AG09309 (cell line): ENCODE measurements around the gene LRP3.

Experiments
- DNase-seq: peaks from one replicate; pipeline ENCODE4 v3.0.0-alpha.2; 2010; ENCODE audit warnings: low read depth
- H3K4me3 ChIP-seq: 2 replicates; pipeline ENCODE4 v1.5.1; 2011; ENCODE audit warnings: mild to moderate bottlenecking, low read depth, low read length, moderate library complexity; ENCODE audit not compliant: control insufficient read depth
- CTCF ChIP-seq: IDR thresholded peaks from 2 replicates; pipeline ENCODE4 v1.5.1; 2011; ENCODE audit warnings: mild to moderate bottlenecking, low read depth, low read length, inconsistent platforms; ENCODE audit not compliant: insufficient read depth, control insufficient read depth; ENCODE audit errors: missing control alignments

The LRP3 gene

GRCh38 chr19:33210266-33210940 lies 16.3 kb downstream of the LRP3 start:
- TF ChIP-seq CTCF: no peak
- DNase-seq: no peak
- H3K4me3 ChIP-seq: no peak overlapping the region

- DNase-seq: no peak
- TF ChIP-seq CTCF: no peak
- H3K4me3 ChIP-seq: no peak overlapping the region
Observed at GRCh38 chr19:33211794-33212435, 17.8 kb downstream of the LRP3 start.

DNA sequence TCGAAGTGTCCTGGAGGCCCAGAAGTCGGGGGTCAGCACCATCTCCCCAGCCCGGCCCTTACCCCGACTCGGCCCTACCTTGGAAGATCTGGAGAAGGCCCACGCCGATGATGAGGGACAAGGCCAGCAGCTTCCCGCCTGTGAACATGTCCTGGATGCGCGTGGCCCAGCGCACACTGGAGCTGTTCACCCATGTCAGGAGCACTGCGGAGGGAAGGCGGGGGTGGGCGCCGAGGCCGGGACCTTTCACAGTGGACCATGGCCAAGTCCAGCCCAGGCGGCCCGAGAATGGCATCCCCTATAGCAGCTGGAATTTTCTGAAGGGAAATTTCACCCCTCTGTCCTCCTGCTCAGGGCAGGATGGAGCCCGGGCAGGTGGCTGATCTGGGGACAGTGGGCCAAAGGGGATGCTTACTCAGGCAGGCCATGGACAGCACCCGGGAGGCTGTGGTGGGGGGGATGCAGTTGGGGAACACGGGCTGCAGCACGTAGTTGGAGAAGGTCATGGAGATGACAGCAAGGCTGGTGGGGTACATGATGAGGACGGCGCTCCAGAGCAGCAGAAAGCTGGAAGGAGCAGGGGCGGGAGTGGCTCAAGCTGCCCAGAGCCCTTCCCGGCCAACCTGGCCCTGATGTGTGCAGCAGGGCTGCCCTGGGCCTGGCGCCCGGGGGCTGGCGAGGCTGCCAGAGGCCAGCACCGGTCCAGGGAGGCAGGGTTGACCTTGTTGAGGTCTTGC lies 18.5 kb downstream of the LRP3 start:
- TF ChIP-seq CTCF: no peak
- no peak overlapping the region for H3K4me3 ChIP-seq
- DNase-seq: no peak

GRCh38 chr19:33214596-33214995 lies 20.5 kb downstream of the LRP3 start:
- H3K4me3 ChIP-seq: no peak overlapping the region
- TF ChIP-seq CTCF: peak; percentile 39
- no peak for DNase-seq

DNA sequence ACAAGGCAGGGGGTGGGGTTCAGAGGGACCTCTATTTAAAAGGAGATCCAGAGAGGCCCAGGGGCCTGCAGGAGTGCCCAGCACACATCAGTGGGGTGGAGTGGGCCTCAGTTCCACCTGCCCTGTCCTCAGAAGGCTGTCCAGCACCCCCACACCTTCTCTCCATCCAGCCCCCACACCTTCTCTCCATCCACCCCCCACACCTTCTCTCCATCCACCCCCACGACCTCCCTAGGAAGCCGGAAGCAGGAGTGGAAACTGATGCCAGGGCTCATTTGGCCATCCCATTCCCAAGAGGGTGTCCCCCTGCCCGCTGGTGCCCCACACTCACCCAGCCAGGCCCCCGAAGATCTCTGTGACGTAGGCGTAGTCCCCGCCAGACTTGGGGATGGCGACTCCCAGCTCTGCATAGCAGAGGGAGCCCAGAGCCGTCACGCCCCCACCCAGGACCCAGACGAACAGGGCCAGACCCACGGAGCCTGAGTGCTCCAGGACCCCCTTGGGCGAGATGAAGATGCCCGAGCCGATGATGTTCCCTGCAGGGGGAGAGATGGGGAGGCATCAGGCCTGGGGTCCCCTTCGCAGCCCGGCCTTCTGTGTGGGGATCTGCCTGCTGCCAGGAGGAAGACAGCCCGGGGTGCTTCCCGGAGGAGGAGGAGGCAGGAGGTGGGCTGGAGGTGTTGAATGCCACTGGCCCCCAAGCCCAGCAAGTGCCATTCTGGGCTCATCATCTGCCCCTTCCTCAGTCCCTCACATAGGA lies 21.5 kb downstream of the LRP3 start:
- TF ChIP-seq CTCF: no peak
- DNase-seq: no peak
- no peak overlapping the region for H3K4me3 ChIP-seq

DNA sequence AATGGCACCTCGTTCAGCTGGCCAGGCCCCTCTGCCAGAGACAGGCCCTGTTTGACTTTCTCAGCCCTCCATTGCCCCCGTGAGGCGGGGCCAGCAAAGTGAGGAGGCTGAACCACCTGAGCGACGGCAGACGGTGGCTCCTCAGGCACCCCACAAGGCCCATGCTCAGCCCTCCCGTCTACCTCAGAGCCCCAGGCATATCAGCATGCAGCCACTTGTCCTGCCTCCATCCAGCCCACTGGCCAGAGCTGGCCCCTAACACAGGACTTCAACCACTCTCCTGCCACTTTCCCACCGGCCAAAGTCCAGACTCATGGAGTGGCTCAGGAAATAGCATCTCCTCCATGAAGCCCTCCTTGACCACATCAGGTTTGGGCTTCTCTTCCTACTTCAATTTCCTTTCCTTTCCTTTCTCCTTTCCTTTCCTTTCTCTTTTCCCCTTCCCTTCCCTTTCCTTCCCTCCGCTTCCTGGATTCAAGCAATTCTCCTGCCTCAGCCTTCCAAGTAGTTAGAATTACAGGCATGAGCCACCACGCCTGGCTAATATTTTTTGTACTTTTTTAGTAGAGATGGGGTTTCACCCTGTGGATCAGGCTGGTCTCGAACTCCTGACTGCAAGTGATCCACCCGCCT lies 22.2 kb downstream of the LRP3 start:
- no peak for TF ChIP-seq CTCF
- no peak overlapping the region for H3K4me3 ChIP-seq
- DNase-seq: no peak
